Measurements from ENCODE around the gene MICU1.

DNA sequence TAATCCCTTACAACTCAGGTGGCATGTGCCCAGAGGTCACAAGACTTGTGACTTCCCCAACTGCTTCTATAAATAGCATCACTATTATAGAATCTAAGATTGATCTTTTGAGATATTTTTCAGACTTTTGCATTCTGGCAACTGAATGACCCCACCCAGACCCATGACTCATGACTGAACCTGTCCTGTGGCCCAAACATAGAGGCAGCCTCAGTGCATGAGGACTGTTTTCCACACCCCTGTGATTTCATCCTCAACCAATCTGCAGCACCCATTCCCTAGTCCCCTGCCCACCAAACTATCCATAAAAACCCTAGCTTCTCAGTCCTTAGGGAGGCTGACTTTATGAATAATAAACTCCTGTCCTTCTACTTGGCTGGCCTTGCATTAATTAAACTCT lies 84.5 kb downstream of the MICU1 start:
- TF ChIP-seq, protein P1, sequence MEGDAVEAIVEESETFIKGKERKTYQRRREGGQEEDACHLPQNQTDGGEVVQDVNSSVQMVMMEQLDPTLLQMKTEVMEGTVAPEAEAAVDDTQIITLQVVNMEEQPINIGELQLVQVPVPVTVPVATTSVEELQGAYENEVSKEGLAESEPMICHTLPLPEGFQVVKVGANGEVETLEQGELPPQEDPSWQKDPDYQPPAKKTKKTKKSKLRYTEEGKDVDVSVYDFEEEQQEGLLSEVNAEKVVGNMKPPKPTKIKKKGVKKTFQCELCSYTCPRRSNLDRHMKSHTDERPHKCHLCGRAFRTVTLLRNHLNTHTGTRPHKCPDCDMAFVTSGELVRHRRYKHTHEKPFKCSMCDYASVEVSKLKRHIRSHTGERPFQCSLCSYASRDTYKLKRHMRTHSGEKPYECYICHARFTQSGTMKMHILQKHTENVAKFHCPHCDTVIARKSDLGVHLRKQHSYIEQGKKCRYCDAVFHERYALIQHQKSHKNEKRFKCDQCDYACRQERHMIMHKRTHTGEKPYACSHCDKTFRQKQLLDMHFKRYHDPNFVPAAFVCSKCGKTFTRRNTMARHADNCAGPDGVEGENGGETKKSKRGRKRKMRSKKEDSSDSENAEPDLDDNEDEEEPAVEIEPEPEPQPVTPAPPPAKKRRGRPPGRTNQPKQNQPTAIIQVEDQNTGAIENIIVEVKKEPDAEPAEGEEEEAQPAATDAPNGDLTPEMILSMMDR (IDR thresholded peaks at IDR 0.05), result no peak
- TF ChIP-seq POLR2A (IDR thresholded peaks at IDR 0.05), result no peak
